Measurements from ENCODE around the gene GPER1.

GPER1 gene

DNA sequence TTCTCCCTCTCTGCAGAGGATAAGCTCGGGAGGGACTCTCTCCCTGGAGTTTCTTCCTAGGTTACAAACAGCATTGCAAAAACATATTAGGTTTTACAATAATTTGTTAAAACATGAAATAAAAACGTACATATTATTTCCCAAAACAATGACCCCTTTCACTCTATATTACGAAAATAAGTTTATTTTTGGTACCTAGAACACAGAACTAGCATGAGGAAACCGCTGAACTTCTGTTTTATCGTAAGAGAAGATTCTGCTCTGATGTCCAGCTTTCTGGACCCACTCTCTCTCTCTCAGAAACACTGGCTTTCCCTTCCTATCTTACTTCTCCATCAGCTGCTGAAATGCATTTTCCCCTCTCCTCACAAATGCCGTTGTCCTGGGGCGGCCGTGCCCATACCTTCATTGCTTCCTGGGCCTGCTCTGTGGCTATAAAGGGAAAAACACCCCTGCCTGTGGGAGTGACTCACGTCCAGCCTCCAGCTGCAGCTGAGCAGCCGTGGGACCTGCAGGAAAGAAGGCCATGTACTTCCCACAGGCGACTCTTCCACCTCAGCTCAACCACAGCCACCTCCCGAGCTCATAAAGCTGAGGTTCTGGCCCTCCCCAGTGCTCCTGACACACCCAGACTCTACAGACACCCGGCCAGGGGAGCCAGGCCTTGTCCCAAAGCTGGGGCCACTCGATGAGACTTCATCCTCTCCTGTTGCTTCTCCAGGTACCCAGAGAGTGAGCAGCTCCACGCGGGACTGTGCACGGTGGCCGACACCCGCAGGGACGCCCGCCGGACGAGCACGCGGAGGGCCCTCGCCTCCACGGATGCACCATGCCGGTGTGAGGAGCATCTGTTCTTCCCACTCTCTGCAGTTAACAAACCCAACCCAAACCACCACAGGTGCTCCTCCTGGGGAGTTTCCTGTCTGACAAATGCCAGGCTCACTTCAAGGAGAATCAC is 3.1 kb downstream of the GPER1 start:
- DNase-seq (ENCODE audit: low read depth), result no peak
- no peak overlapping the region for H3K4me3 ChIP-seq (ENCODE audit: low read depth, low read length)
- TF ChIP-seq, protein P1, sequence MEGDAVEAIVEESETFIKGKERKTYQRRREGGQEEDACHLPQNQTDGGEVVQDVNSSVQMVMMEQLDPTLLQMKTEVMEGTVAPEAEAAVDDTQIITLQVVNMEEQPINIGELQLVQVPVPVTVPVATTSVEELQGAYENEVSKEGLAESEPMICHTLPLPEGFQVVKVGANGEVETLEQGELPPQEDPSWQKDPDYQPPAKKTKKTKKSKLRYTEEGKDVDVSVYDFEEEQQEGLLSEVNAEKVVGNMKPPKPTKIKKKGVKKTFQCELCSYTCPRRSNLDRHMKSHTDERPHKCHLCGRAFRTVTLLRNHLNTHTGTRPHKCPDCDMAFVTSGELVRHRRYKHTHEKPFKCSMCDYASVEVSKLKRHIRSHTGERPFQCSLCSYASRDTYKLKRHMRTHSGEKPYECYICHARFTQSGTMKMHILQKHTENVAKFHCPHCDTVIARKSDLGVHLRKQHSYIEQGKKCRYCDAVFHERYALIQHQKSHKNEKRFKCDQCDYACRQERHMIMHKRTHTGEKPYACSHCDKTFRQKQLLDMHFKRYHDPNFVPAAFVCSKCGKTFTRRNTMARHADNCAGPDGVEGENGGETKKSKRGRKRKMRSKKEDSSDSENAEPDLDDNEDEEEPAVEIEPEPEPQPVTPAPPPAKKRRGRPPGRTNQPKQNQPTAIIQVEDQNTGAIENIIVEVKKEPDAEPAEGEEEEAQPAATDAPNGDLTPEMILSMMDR (conservative IDR thresholded peaks at IDR 0.05; ENCODE audit: low read depth, low read length), result no peak

DNA sequence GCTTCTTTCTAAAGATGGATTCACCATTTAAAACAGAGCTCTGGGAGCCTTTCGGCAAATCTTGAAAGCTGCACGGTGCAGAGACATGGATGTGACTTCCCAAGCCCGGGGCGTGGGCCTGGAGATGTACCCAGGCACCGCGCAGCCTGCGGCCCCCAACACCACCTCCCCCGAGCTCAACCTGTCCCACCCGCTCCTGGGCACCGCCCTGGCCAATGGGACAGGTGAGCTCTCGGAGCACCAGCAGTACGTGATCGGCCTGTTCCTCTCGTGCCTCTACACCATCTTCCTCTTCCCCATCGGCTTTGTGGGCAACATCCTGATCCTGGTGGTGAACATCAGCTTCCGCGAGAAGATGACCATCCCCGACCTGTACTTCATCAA is 3.7 kb downstream of the GPER1 start:
- no peak overlapping the region for H3K4me3 ChIP-seq (ENCODE audit: low read depth, low read length)
- no peak for DNase-seq (ENCODE audit: low read depth)
- TF ChIP-seq, protein P1 (conservative IDR thresholded peaks at IDR 0.05; ENCODE audit: low read depth, low read length), result no peak

DNA sequence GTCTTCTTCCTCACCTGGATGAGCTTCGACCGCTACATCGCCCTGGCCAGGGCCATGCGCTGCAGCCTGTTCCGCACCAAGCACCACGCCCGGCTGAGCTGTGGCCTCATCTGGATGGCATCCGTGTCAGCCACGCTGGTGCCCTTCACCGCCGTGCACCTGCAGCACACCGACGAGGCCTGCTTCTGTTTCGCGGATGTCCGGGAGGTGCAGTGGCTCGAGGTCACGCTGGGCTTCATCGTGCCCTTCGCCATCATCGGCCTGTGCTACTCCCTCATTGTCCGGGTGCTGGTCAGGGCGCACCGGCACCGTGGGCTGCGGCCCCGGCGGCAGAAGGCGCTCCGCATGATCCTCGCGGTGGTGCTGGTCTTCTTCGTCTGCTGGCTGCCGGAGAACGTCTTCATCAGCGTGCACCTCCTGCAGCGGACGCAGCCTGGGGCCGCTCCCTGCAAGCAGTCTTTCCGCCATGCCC is 4.3 kb downstream of the GPER1 start:
- no peak for DNase-seq (ENCODE audit: low read depth)
- TF ChIP-seq, protein P1 (conservative IDR thresholded peaks at IDR 0.05; ENCODE audit: low read depth, low read length), result no peak

DNA sequence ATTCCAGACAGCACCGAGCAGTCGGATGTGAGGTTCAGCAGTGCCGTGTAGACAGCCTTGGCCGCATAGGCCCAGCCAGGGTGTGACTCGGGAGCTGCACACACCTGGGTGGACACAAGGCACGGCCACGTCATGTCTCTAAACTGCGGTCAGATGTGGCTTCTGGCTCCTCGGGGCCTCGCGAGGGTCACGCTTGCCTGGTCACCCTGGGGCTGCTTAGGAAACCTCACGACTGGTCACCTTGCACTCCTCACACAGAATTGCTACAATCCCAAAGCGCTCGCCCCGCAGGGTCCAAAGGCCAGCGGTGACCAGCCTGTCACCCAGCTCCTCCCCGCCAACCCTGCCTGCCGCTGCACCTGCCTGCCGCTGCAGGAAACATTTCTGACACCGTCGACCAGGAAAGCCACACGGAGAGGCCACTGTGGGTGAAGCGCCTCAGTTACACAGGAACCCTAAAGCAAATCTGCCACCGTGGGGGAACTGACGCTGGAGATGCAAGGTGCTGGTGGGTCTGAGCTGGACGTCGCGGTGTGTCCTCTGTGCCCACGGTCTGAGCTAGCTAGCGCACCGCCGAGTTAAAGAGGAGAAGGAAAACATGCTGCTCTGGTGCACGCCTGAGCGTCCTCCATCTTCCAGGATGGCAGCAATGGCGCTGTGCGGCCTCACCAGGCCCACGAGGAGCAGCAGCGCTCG is 5.0 kb downstream of the GPER1 start:
- H3K4me3 ChIP-seq (ENCODE audit: low read depth, low read length), result no peak overlapping the region
- DNase-seq (ENCODE audit: low read depth), result no peak
- TF ChIP-seq, protein P1 (conservative IDR thresholded peaks at IDR 0.05; ENCODE audit: low read depth, low read length), result no peak

More for the DNA sequence above, 4.3 kb downstream of the GPER1 start:
- no peak overlapping the region for H3K4me3 ChIP-seq (ENCODE audit: low read depth, low read length)

DNA sequence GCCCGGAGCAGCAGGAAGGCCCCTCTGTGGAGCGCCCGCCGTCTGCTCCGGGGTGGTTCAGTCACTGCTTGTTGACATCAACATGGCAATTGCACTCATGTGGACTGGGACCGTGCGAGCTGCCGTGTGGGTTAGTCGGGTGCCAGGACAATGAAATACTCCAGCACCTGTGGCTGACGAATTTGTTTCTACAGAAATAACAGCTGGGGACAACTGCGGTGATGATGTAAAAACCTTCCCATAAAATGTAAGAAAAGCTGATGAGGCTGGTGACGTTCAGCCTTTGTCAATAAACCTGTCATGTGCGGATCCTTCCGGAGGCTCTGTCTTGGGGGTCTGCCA is 5.6 kb downstream of the GPER1 start:
- H3K4me3 ChIP-seq (ENCODE audit: low read depth, low read length), result no peak overlapping the region
- DNase-seq (ENCODE audit: low read depth), result no peak
- TF ChIP-seq, protein P1 (conservative IDR thresholded peaks at IDR 0.05; ENCODE audit: low read depth, low read length), result no peak

DNA sequence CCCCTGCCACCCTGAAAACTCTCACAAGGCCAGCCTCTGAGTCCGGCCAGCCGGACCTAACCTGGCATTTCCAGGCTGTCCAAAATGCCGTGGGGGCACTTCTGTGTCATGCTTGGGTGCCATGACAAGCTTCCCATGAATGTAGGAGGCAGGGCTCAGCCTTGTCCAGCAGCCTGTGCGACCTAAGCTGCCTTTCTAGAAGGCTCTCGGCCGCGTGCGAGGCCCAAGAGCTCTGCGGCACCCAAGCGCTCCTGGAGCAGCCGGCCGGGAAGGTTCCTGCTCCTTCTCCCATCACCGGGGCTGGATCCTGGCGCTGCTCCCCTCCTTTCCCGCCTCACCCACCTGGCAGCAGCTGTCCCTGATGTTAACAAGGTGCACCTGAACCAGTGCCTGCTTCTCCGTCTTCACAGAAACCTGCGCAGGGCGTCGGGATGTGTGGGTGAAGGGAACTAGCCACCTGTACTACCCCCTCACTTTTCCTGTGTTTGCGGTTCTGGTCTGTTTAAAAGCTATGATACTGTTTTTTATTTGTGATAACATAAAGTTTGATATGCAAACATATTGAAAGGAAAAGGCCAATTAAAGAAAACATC is 6.1 kb downstream of the GPER1 start:
- no peak for DNase-seq (ENCODE audit: low read depth)
- TF ChIP-seq, protein P1 (conservative IDR thresholded peaks at IDR 0.05; ENCODE audit: low read depth, low read length), result no peak
- no peak overlapping the region for H3K4me3 ChIP-seq (ENCODE audit: low read depth, low read length)
